ENCODE data around the gene OPCML. TPM values are rescaled to one million over a fixed set of nuclear protein-coding genes. Genes with fewer than 3 reads are reported as not detected.
A peak's percentile ranks its signal among the peaks of the same experiment; 100 is the strongest.

Gene OPCML
- polyA plus RNA-seq, 1 donor from 2014 or later = not detected

DNA sequence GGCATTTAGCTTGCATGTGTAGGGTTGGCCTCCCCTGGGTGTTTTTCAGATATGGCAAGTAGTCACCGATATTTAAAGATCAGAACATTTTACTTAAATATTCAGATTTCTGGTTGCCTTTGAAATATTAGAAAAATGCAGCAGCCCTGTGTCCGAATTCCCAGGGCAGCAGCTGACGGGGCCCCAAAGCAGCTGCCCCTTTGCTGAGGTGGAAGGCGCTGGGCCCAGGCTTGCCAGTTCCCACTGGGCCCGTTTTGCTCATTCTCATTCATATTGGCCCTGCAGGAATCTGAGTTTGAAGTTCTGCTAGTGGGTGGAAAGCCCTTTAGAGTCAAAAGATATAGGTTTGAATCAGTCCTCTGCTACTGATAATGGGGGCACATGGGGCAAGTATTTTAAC lies 692.1 kb downstream of the OPCML start:
- no peaks in the 10 kb centered on the region for H3K27me3 Mint-ChIP-seq
- H3K4me1 Mint-ChIP-seq = peaks cover 0 to 2% (median 0%) of the 10 kb centered on the region in 3 donors
- no peaks in the 10 kb centered on the region for H3K36me3 Mint-ChIP-seq
- H3K27ac Mint-ChIP-seq = no peak overlapping the region
- peaks cover 2 to 9% (median 3%) of the 10 kb centered on the region in 3 donors for H3K9me3 Mint-ChIP-seq
- H3K4me3 Mint-ChIP-seq = no peak overlapping the region

DNA sequence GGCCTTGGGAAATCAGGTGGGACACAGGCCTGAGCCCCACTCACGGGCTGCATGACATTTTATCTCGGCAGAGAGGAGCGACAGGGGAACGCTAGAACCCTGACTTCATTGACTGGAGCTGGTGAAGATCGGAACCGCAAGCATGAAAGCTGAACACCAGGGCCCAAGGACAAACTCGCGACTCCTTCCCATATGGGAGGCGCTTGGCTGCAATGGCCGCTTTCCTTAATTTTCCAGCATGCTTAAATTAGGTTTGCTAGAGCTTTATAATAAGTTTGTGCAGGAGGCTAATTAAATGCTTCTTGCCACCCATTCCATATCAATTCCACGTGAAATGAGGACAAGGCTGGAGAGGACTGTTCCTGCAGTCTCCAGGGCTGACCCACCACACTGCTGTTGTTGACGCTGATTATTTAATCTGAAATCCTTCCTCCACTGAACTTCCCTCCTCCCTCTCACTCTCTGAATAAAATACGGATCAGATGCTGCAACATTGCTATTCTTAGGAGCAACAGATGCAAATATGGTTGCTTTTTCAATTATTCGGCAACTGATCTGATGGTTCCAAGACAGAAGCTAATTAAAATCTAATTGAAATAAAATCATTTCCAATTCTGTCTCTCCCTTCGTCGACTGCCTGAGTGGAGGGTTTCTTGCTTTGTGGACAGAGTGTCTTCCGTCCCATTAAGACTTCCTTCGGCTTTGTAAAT lies 692.9 kb downstream of the OPCML start:
- no peaks in the 10 kb centered on the region for H3K36me3 Mint-ChIP-seq
- H3K27me3 Mint-ChIP-seq = no peaks in the 10 kb centered on the region
- H3K27ac Mint-ChIP-seq = no peak overlapping the region
- peaks cover 2 to 12% (median 2%) of the 10 kb centered on the region in 3 donors for H3K9me3 Mint-ChIP-seq
- H3K4me3 Mint-ChIP-seq = peak overlapping the region in 1 of 4 donors; percentile 32
- peaks cover 0 to 2% (median 0%) of the 10 kb centered on the region in 3 donors for H3K4me1 Mint-ChIP-seq

DNA sequence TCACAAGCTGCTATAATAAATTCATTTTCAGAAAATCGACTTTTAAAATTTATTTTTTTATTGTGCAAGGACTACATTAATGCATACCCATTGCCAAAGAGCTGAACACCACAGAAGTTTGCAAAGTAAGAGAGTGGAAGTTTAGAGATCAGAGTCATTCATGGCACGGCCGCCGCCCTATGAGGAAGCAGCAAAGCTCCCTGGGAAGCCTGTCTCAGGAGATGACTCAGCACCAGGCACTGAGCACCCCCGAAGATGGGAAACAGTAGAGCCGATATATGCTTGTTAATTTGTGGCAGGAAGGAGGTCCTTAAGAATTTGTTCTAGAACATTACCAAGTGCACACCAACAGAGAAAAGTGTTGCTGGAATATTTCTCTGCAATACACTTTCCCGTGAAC lies 693.7 kb downstream of the OPCML start:
- Mint-ChIP-seq H3K9me3 (peaks cover 2 to 13% (median 3%) of the 10 kb centered on the region in 3 donors), H3K36me3 (no peaks in the 10 kb centered on the region), H3K4me1 (peaks cover 0 to 2% (median 0%) of the 10 kb centered on the region in 3 donors), H3K27ac (no peak overlapping the region), H3K4me3 (no peak overlapping the region), H3K27me3 (no peaks in the 10 kb centered on the region)

DNA sequence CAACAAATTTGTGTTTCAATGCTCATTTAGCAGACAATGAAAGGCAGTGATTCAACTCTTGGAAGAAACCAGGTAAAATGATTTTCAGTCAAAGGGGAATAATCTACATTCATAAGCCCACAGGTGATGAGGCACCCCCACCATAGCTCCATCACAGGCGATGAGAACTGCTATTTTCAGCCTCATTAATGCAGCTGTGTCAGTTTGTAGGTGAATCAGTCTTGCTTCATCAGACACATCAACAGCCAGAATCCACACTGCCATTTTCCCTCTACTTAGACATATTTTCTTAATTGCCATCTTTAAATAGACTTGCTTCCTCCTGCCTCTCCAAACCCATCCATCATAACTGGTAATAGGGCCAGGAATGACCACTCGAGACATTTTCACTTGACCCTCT lies 701.0 kb downstream of the OPCML start:
- Mint-ChIP-seq H3K9me3 (peaks cover 4 to 11% (median 7%) of the 10 kb centered on the region in 3 donors), H3K27ac (no peak overlapping the region), H3K4me3 (no peak overlapping the region), H3K36me3 (no peaks in the 10 kb centered on the region), H3K4me1 (no peaks in the 10 kb centered on the region), H3K27me3 (no peaks in the 10 kb centered on the region)

DNA sequence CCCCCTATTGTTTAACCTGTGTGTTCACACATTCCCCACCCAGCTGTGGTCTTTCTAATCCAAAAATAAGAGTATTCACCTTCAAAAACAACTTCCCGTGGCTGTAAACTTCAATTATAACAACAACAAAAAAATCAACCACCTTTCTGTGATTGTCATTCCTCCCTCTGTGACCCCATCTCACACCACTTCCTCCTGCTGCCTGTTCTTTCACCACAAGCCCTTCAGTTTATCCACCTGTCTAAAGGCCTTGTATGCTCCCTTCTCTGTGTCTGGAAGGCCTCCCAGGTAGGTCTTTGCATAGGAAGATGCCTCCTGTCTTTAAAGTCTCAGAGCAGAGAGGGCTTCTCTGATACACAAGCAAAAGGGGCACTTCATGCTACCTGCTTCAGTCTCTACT lies 707.7 kb downstream of the OPCML start:
- Mint-ChIP-seq H3K27me3 (no peaks in the 10 kb centered on the region), H3K4me1 (no peaks in the 10 kb centered on the region), H3K9me3 (peaks cover 0 to 5% (median 0%) of the 10 kb centered on the region in 3 donors), H3K4me3 (no peak overlapping the region), H3K27ac (no peak overlapping the region), H3K36me3 (no peaks in the 10 kb centered on the region)

DNA sequence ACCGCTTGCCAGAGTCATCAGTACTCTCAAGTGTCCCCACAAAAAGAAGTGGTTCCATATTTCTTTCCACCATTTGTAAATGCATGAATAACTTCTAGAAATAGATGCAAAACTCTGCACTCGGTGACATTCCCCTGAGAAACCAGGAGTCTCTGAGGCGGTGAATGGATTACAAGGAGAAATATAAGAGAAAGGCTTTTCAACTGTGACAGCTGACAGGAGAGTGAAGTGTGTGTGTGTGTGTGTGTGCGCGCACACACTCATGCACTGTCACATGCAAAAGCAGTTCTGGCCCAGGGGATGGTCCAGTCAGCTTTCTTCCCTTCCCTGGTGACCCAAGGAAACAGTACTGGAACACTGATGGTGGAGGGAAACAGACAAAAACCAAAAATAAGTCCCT lies 710.0 kb downstream of the OPCML start:
- Mint-ChIP-seq H3K9me3 (peaks cover 0 to 2% (median 0%) of the 10 kb centered on the region in 3 donors), H3K27ac (no peak overlapping the region), H3K36me3 (no peaks in the 10 kb centered on the region), H3K4me1 (no peaks in the 10 kb centered on the region), H3K27me3 (no peaks in the 10 kb centered on the region), H3K4me3 (no peak overlapping the region)

DNA sequence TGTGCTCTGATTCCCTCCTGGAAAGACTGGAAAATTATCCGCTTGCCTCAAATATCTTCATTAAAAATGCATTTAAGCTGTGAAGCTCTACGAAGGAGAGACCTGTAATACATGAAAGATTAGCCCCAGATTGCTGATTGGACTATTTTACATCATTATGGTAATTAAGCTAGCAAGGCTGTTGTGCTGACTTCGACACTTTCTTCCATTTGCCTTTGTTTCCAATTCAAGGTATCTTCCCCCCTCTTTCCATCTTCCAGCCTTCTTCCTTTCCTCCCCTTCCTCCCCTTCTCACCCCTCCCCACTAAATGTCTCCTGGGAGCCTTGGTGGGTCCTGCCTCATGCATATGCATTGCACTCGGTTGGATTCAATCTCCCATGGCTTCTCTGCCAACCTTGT lies 710.8 kb downstream of the OPCML start:
- H3K27ac Mint-ChIP-seq = no peak overlapping the region
- no peaks in the 10 kb centered on the region for H3K27me3 Mint-ChIP-seq
- H3K4me1 Mint-ChIP-seq = no peaks in the 10 kb centered on the region
- H3K9me3 Mint-ChIP-seq = no peaks in the 10 kb centered on the region
- H3K36me3 Mint-ChIP-seq = no peaks in the 10 kb centered on the region
- H3K4me3 Mint-ChIP-seq = no peak overlapping the region

DNA sequence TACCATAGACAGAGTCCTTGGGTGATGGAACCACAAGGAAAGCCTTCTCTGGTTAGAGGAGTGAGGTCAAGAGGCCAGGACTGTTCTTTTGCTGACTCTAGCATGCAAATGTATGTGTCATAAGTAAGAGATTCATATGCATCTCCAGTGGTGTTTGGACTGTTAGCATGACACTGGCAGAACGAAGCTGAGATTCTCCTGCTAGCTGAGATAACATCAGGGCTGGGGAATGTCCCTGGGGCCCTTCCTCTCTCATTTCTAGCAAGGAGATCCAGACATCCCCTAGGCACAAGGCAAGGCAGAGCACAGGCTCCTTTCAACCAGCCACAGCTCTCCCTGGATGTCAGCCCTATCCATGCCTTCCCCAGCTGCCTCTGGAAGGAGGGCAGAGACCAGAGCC lies 711.3 kb downstream of the OPCML start:
- H3K4me3 Mint-ChIP-seq = no peak overlapping the region

DNA sequence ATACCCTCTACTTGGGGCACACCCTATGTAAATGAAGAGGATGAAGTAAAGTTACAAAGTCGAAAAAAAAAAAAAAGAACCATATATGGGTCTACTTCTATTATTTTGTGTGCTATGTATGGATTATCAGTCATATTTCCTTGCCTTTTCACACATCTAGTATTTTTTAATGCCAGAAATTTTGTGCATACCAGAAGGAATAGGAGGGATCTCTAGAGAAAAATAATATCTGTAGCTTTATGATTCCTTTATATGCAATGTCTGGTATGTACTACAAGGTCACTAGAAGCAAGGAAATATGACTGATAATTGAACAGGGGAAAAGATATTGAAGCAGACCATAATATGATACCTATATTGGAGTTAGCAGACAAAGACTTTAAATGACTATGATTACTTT lies 713.4 kb downstream of the OPCML start:
- Mint-ChIP-seq H3K27ac (no peak overlapping the region), H3K36me3 (no peaks in the 10 kb centered on the region), H3K4me1 (no peaks in the 10 kb centered on the region), H3K9me3 (peaks cover 0 to under 1% (median 0%) of the 10 kb centered on the region in 3 donors), H3K4me3 (no peak overlapping the region), H3K27me3 (no peaks in the 10 kb centered on the region)

More for the DNA sequence above, 711.3 kb downstream of the OPCML start:
- H3K4me1 Mint-ChIP-seq = no peaks in the 10 kb centered on the region
- no peaks in the 10 kb centered on the region for H3K27me3 Mint-ChIP-seq
- no peak overlapping the region for H3K27ac Mint-ChIP-seq
- H3K9me3 Mint-ChIP-seq = no peaks in the 10 kb centered on the region
- H3K36me3 Mint-ChIP-seq = no peaks in the 10 kb centered on the region

DNA sequence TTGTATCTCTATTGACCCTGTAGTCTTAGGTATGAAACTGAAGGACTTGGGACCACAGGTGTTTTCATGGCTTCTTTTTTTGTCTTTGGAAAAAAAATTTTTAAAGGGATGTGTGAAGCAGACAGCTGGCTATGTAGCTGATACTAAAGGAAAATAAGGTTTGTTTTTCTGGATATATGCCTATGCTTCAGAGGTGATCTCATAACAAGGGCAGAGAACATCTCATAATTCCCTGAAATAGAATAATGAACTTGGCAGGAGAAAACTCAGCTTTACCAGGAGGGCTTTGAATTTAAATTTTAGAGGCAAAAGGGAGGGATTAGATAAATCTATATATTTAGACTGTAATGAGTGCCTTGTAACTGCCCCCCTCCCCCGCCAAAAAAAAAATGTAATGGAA lies 714.9 kb downstream of the OPCML start:
- no peaks in the 10 kb centered on the region for H3K27me3 Mint-ChIP-seq
- H3K9me3 Mint-ChIP-seq = peaks cover 0 to 5% (median 1%) of the 10 kb centered on the region in 3 donors
- no peak overlapping the region for H3K27ac Mint-ChIP-seq
- no peak overlapping the region for H3K4me3 Mint-ChIP-seq
- H3K36me3 Mint-ChIP-seq = no peaks in the 10 kb centered on the region
- no peaks in the 10 kb centered on the region for H3K4me1 Mint-ChIP-seq

DNA sequence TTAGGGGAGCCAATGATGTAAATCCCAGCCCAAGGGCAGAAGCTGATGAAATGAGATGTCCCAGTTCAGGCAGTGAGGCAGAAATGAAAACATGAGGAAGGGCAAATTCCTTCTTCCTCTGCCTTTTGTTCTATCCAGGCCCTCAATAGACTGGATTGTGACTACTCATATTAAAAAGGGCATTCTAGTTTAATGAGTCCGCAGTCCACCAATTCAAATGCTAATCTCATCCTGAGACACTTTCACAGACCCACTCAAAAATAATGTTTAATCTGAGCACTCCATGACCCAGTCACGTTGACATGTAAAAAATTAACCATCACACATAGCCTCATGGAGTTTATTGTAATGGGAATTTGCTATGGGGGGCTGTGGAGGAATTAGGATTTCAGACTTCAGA lies 717.9 kb downstream of the OPCML start:
- Mint-ChIP-seq H3K27me3 (no peaks in the 10 kb centered on the region), H3K4me1 (no peaks in the 10 kb centered on the region), H3K9me3 (peaks cover 2 to 5% (median 3%) of the 10 kb centered on the region in 3 donors), H3K36me3 (no peaks in the 10 kb centered on the region), H3K27ac (no peak overlapping the region), H3K4me3 (no peak overlapping the region)

DNA sequence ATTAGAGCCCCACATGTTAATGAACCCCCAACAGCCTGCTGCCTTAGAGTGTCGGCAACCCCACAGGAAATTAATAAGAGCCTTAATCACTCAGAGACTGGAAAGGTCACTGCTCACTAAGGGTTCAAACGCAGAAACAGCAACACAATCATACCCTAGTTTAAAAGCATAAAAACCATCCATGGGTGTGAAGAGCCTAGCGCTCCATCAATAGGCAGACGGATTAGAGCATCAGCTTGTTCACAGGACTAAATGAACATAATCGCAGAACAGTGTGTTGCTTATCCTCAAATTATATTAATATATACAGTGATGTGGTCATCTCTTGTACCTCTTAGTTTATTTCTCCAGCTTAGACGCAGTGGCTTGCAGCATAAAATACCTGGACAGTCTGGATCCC lies 720.7 kb downstream of the OPCML start:
- Mint-ChIP-seq H3K27ac (no peak overlapping the region), H3K27me3 (no peaks in the 10 kb centered on the region), H3K4me1 (no peaks in the 10 kb centered on the region), H3K4me3 (no peak overlapping the region), H3K36me3 (no peaks in the 10 kb centered on the region), H3K9me3 (peaks cover 2 to 5% (median 3%) of the 10 kb centered on the region in 3 donors)

DNA sequence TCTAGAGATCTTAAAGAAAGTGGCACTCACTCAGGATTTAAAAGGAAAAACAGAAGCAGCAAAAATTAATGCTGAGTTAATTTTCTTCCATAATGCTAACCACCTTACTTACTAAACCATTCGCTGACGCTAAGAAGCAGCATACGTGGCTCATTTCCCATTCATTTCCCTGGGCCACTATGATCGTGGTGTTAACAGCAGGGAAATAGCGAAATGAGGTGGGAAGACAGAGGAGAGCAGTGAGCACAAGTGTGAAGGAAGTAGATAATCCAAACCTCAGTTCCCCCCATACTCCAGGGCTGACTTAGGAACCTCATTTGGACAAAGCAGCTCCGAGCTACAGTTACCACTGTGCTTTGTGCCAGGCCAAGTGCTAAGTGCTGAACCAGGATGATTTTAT lies 723.2 kb downstream of the OPCML start:
- no peaks in the 10 kb centered on the region for H3K4me1 Mint-ChIP-seq
- H3K36me3 Mint-ChIP-seq = no peaks in the 10 kb centered on the region
- no peak overlapping the region for H3K27ac Mint-ChIP-seq
- H3K27me3 Mint-ChIP-seq = no peaks in the 10 kb centered on the region
- H3K9me3 Mint-ChIP-seq = peaks cover 2 to 18% (median 3%) of the 10 kb centered on the region in 3 donors
- H3K4me3 Mint-ChIP-seq = no peak overlapping the region

DNA sequence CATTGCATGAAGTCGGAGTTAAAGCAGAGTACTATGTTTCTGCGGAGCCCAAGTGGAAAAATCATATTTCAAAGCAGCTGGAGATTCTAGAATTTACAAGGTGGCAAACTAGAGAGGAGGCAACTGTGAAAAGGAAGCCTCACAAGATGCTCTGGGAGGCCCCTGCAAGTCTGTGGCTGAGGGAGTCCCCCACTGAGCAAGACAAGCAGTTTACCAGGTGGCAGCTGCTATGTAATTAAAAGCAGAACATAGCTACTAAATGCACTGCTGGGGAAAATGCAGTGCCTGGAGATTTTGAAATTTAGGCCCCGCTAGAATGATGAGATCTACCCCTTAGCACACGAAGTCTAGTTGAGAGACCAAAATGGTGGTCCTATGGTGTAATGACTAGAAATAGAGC lies 728.0 kb downstream of the OPCML start:
- H3K4me3 Mint-ChIP-seq = no peak overlapping the region
- H3K27me3 Mint-ChIP-seq = no peaks in the 10 kb centered on the region
- peaks cover 0 to 22% (median 2%) of the 10 kb centered on the region in 3 donors for H3K9me3 Mint-ChIP-seq
- H3K36me3 Mint-ChIP-seq = no peaks in the 10 kb centered on the region
- no peak overlapping the region for H3K27ac Mint-ChIP-seq
- H3K4me1 Mint-ChIP-seq = no peaks in the 10 kb centered on the region

DNA sequence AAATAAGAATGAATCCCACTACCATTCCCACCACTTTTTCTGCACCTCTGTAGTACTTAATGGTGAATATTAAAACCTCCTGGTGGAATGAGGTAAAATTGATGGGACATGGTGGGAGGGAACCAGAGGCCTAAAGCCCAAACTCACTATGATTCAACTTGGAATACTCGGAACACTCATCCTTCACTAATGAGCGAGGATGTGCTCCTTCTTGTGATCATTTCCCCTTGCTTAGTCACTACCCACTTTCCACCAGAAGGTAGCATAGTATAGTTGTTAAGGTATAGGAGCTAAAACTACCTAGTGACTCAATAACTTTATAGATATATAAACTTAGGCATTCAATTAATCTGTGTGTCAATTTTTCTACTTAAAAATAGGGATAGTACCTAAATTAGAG lies 728.9 kb downstream of the OPCML start:
- no peak overlapping the region for H3K4me3 Mint-ChIP-seq
- H3K27me3 Mint-ChIP-seq = no peaks in the 10 kb centered on the region
- H3K4me1 Mint-ChIP-seq = no peaks in the 10 kb centered on the region
- no peak overlapping the region for H3K27ac Mint-ChIP-seq
- H3K9me3 Mint-ChIP-seq = peaks cover 0 to 25% (median 2%) of the 10 kb centered on the region in 3 donors
- H3K36me3 Mint-ChIP-seq = no peaks in the 10 kb centered on the region

DNA sequence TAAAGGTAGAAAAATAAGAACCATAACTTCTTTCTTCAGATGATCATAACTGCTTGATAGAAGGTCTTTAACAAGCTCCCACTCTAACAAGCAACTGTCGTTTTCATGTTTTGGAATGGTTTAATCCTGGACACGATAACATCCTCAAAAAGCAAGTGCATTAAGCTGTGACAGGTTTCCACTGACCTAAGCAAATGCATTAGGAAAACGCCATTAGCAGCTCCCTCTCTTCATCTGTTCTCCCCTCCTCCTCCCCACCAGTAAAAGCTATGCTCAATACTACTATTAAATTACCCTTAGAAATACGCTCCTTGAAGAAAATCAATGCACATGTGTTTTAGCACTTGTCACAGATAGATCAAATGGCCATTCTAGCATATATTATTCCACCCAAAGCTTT lies 729.4 kb downstream of the OPCML start:
- Mint-ChIP-seq H3K4me3 (no peak overlapping the region), H3K4me1 (no peaks in the 10 kb centered on the region), H3K27ac (no peak overlapping the region), H3K9me3 (peaks cover 0 to 25% (median 2%) of the 10 kb centered on the region in 3 donors), H3K36me3 (no peaks in the 10 kb centered on the region), H3K27me3 (no peaks in the 10 kb centered on the region)
